H1 (cell line): Measurements from ENCODE around the gene PPP1R1A.

Source experiments
- ASH2L ChIP-seq: fragments of 200-600, 300-600 bp; sonication (generic); IDR thresholded peaks from one replicate; pipeline ENCODE4 v1.7.1; 2017; ENCODE audit warnings: low read length
- BCL11A ChIP-seq, 2 experiments: IDR thresholded peaks; one replicate each; pipeline ENCODE4 v1.6.1; 2011; ENCODE audit warnings: low read depth in 2 of 2, low read length in 2 of 2, mild to moderate bottlenecking in 2 of 2
- CEBPB ChIP-seq: IDR thresholded peaks from 2 replicates; pipeline ENCODE4 v1.6.1; 2012; ENCODE audit warnings: low read depth, low read length
- EGR1 ChIP-seq: IDR thresholded peaks from 2 replicates; pipeline ENCODE4 v1.6.1; 2011; ENCODE audit warnings: low read depth, low read length, borderline replicate concordance
- EZH2 ChIP-seq: fragments of 200-600 bp; sonication (generic); IDR thresholded peaks from 2 replicates; pipeline ENCODE4 v1.7.1; 2012; ENCODE audit warnings: low read depth, mild to moderate bottlenecking, moderate library complexity, low read length, inconsistent platforms; ENCODE audit not compliant: severe bottlenecking
- KDM4A ChIP-seq: IDR thresholded peaks from one replicate; pipeline ENCODE4 v1.7.1; 2012; ENCODE audit warnings: low read depth, mild to moderate bottlenecking, moderate library complexity, low read length, inconsistent platforms; ENCODE audit not compliant: severe bottlenecking
- NRF1 ChIP-seq: IDR thresholded peaks from 2 replicates; pipeline ENCODE4 v1.6.1; 2011; ENCODE audit warnings: mild to moderate bottlenecking, low read depth, low read length, improper control_type of control experiment
- POLR2A ChIP-seq, 2 experiments: IDR thresholded peaks; 1 replicate in 1 of 2; 2 replicates in 1 of 2; pipeline ENCODE4 v1.6.1; 2011; ENCODE audit warnings: low read depth in 2 of 2, low read length in 2 of 2, mild to moderate bottlenecking in 2 of 2; ENCODE audit errors: control extremely low read depth in 1 of 2
- POLR2AphosphoS5 ChIP-seq: IDR thresholded peaks from 2 replicates; pipeline ENCODE4 v1.6.1; 2011; ENCODE audit warnings: low read depth, low read length
- SP1 ChIP-seq: IDR thresholded peaks from 2 replicates; pipeline ENCODE4 v1.6.1; 2011; ENCODE audit warnings: low read depth, low read length
- TAF1 ChIP-seq: IDR thresholded peaks from 2 replicates; pipeline ENCODE4 v1.6.1; 2011; ENCODE audit warnings: mild to moderate bottlenecking, low read depth, low read length
- YY1 ChIP-seq: IDR thresholded peaks from 2 replicates; pipeline ENCODE4 v1.6.1; 2011; ENCODE audit warnings: low read depth, mild to moderate bottlenecking, low read length
- TF ChIP-seq, protein P1 (sequence below), 3 experiments: IDR thresholded peaks; 1 replicate in 2 of 3; 2 replicates in 1 of 3; pipeline versions ENCODE4 v1.5.1 to v1.6.1; 2011; ENCODE audit warnings: low read length in 3 of 3, mild to moderate bottlenecking in 3 of 3, inconsistent platforms in 2 of 3, low read depth in 1 of 3, moderate library complexity in 1 of 3; ENCODE audit not compliant: insufficient read depth in 1 of 3; ENCODE audit errors: control extremely low read depth in 1 of 3
- TF ChIP-seq, protein P2 (sequence below): IDR thresholded peaks from 2 replicates; pipeline ENCODE4 v1.6.1; 2012; ENCODE audit warnings: low read length, inconsistent platforms

DNA sequence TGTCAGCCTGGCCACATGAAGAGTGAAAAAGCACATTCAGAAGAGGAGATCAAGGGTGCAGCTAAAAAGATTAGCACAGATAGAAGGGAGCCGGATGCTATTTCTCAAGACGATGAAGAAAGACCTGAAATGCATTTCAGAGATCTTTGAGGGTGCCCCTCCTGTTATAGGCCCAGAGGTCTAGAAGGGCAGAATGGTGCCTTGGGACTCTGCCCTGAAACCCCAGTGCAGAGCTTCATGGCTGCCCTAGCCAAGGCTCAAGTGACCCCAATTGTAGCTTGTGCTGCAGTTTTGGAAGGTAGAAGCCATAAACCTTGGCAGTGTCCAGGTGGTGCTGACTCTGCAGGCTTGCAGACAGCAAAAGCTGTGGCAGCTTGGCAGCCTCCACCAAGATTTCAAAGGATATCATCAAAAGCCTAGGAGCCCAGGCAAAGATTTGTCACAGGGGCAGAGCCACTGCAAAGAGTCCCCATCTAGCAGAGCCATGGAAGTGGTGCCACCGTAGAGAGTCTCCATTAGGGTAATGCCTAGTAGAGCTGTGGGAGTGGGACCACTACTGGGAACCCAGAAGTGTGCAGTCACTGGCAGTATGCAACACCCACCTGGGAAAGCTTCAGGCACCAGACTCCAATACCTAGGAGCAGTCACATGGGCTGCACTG lies 39.9 kb upstream of the PPP1R1A start:
- TF ChIP-seq, protein P1, sequence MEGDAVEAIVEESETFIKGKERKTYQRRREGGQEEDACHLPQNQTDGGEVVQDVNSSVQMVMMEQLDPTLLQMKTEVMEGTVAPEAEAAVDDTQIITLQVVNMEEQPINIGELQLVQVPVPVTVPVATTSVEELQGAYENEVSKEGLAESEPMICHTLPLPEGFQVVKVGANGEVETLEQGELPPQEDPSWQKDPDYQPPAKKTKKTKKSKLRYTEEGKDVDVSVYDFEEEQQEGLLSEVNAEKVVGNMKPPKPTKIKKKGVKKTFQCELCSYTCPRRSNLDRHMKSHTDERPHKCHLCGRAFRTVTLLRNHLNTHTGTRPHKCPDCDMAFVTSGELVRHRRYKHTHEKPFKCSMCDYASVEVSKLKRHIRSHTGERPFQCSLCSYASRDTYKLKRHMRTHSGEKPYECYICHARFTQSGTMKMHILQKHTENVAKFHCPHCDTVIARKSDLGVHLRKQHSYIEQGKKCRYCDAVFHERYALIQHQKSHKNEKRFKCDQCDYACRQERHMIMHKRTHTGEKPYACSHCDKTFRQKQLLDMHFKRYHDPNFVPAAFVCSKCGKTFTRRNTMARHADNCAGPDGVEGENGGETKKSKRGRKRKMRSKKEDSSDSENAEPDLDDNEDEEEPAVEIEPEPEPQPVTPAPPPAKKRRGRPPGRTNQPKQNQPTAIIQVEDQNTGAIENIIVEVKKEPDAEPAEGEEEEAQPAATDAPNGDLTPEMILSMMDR (IDR thresholded peaks at IDR 0.05; ENCODE audit: control extremely low read depth in 1 of 3, insufficient read depth in 1 of 3, low read depth in 1 of 3, low read length in 3 of 3), result no peak
- no peak for TF ChIP-seq ASH2L
- no peak for TF ChIP-seq POLR2A (IDR thresholded peaks at IDR 0.05; ENCODE audit: control extremely low read depth in 1 of 2, low read depth in 2 of 2, low read length in 2 of 2)
- TF ChIP-seq EGR1, result no peak
- no peak for TF ChIP-seq NRF1
- no peak for TF ChIP-seq SP1
- no peak for TF ChIP-seq POLR2AphosphoS5
- TF ChIP-seq CEBPB, result no peak
- TF ChIP-seq, protein P2, sequence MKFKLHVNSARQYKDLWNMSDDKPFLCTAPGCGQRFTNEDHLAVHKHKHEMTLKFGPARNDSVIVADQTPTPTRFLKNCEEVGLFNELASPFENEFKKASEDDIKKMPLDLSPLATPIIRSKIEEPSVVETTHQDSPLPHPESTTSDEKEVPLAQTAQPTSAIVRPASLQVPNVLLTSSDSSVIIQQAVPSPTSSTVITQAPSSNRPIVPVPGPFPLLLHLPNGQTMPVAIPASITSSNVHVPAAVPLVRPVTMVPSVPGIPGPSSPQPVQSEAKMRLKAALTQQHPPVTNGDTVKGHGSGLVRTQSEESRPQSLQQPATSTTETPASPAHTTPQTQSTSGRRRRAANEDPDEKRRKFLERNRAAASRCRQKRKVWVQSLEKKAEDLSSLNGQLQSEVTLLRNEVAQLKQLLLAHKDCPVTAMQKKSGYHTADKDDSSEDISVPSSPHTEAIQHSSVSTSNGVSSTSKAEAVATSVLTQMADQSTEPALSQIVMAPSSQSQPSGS, result no peak
- TF ChIP-seq TAF1, result no peak
- TF ChIP-seq KDM4A, result no peak
- TF ChIP-seq EZH2, result no peak
- TF ChIP-seq YY1, result no peak
- TF ChIP-seq BCL11A (IDR thresholded peaks at IDR 0.05; ENCODE audit: low read depth in 2 of 2, low read length in 2 of 2), result no peak
